K562 (cell line): ENCODE results near the gene TICAM1. TPM values are rescaled to one million over a fixed set of nuclear protein-coding genes. Genes with fewer than 3 reads are reported as not detected.

Source experiments
- ATAC-seq: fragments of 200-7000 bp; cut with Tn5 transposase; 3 replicates; pipeline ENCODE4 v1.9.1; 2020; ENCODE audit warnings: moderate library complexity
- BruUV-seq: library from RNA; stranded (reverse); fragments of 400-500 nt; replicated peaks from 2 replicates; lab custom pipeline; 2021; lab: Mats Ljungman, UMichigan
- CTCF ChIA-PET: fragments of 300-600 bp; formaldehyde crosslinking; extraction: SDS; loops from one replicate; lab custom pipeline; 2021; ENCODE audit warnings: low intra/inter-chr PET ratio; lab: Yijun Ruan, JAX
- POLR2A ChIA-PET: fragments of 300-600, 350-650 bp; sonication (Branson Sonifier 250); formaldehyde crosslinking; extraction: SDS; loops from one replicate; lab custom pipeline; 2021; ENCODE audit warnings: antibody characterized with exemption, inconsistent platforms; lab: Yijun Ruan, JAX
- DNase-seq, 4 experiments: peaks; one replicate each; pipeline versions ENCODE4 v3.0.0 to v3.0.0-alpha.2; 2011 to 2018; ENCODE audit warnings: low spot score in 3 of 4, mixed read lengths in 3 of 4; ENCODE audit errors: extremely low read depth in 1 of 4
- FAIRE-seq: peaks from 2 replicates; lab custom pipeline; 2011; peaks lifted over from hg19 to GRCh38; lab: Jason Lieb, UNC
- H2AFZ ChIP-seq: 2 replicates; pipeline ENCODE4 v1.6.0; 2011; ENCODE audit warnings: low read depth, low read length, control low read depth, inconsistent platforms
- H3K27ac ChIP-seq: fragments of 200-600 bp; 3 replicates; pipeline ENCODE4 v1.8.0; 2011; ENCODE audit warnings: low read depth, mild to moderate bottlenecking, control low read depth, inconsistent platforms, low read length, moderate library complexity, mixed read lengths; ENCODE audit errors: extremely low read depth
- H3K27me3 ChIP-seq, 2 experiments: fragments of 300-600 bp in 1 of 2; 2 replicates in 1 of 2; 3 replicates in 1 of 2; pipeline versions ENCODE4 v1.6.0 to v1.8.0; 2011; ENCODE audit warnings: inconsistent platforms in 2 of 2, low read length in 2 of 2, mild to moderate bottlenecking in 1 of 2, mixed read lengths in 1 of 2, moderate library complexity in 1 of 2; ENCODE audit not compliant: control insufficient read depth in 2 of 2, insufficient read depth in 2 of 2
- H3K36me3 ChIP-seq: fragments of 300-600 bp; 3 replicates; pipeline ENCODE4 v1.8.0; 2011; ENCODE audit warnings: mild to moderate bottlenecking, low read length, inconsistent platforms; ENCODE audit not compliant: control insufficient read depth, insufficient read depth
- H3K4me1 ChIP-seq, 2 experiments: fragments of 200-600 bp in 1 of 2; replicated peaks in 1 of 2; 2 replicates in 1 of 2; 3 replicates in 1 of 2; pipeline versions ENCODE4 v1.5.1 to v1.8.0; 2011; ENCODE audit warnings: inconsistent platforms in 2 of 2, low read length in 2 of 2, mild to moderate bottlenecking in 1 of 2, mixed read lengths in 1 of 2, moderate library complexity in 1 of 2; ENCODE audit not compliant: control insufficient read depth in 2 of 2, insufficient read depth in 2 of 2
- H3K4me2 ChIP-seq: 2 replicates; pipeline ENCODE4 v1.6.1; 2011; ENCODE audit warnings: low read length, control low read depth, inconsistent platforms, mixed read lengths; ENCODE audit not compliant: insufficient read depth
- H3K4me3 ChIP-seq: fragments of 200-600 bp; sonication (generic), shearing (Covaris generic); 2 replicates; pipeline ENCODE4 v1.5.1; 2016; ENCODE audit warnings: control low read depth, inconsistent platforms
- H3K79me2 ChIP-seq: fragments of 200-600 bp; 3 replicates; pipeline ENCODE4 v1.8.0; 2011; ENCODE audit warnings: low read length, inconsistent platforms; ENCODE audit not compliant: control insufficient read depth, insufficient read depth
- H3K9ac ChIP-seq, 2 experiments: 2 replicates each; pipeline versions ENCODE4 v1.6.0 to v1.6.1; 2011; ENCODE audit warnings: low read depth in 2 of 2, low read length in 2 of 2, control low read depth in 1 of 2, inconsistent platforms in 1 of 2, mild to moderate bottlenecking in 1 of 2, mixed read lengths in 1 of 2; ENCODE audit not compliant: insufficient read depth in 1 of 2
- H3K9me1 ChIP-seq: one replicate; pipeline ENCODE4 v1.6.0; 2011; ENCODE audit warnings: inconsistent platforms, mild to moderate bottlenecking, low read length, moderate library complexity; ENCODE audit not compliant: control insufficient read depth, insufficient read depth
- H3K9me3 ChIP-seq: replicated peaks from 2 replicates; pipeline ENCODE4 v1.5.1; 2011; ENCODE audit warnings: low read depth, low read length, inconsistent platforms; ENCODE audit not compliant: control insufficient read depth, insufficient read depth
- H4K20me1 ChIP-seq: replicated peaks from 2 replicates; pipeline ENCODE4 v1.6.1; 2011; ENCODE audit warnings: low read length, inconsistent platforms, mixed read lengths; ENCODE audit not compliant: control insufficient read depth, insufficient read depth
- BCOR ChIP-seq: fragments of 450-650 bp; IDR thresholded peaks from 2 replicates; pipeline ENCODE4 v1.6.1; 2016
- PTBP1 ChIP-seq: fragments of 200-400 bp; formaldehyde crosslinking; IDR thresholded peaks from 2 replicates; pipeline ENCODE4 v1.6.1; 2017; ENCODE audit warnings: low read depth, low read length
- RBM25 ChIP-seq: fragments of 200-400 bp; formaldehyde crosslinking; IDR thresholded peaks from 2 replicates; pipeline ENCODE4 v1.6.1; 2018; ENCODE audit warnings: low read length, low read depth, moderate library complexity; ENCODE audit not compliant: severe bottlenecking
- SMARCA5 ChIP-seq: fragments of 450-650 bp; IDR thresholded peaks from 2 replicates; pipeline ENCODE4 v1.6.1; 2016
- STAG1 ChIP-seq: sonication (generic); formaldehyde crosslinking; IDR thresholded peaks from 2 replicates; pipeline ENCODE4 v1.5.0; 2020; ENCODE audit warnings: missing genetic modification reagents, borderline replicate concordance
- SUPT5H ChIP-seq: fragments of 450-650 bp; IDR thresholded peaks from 2 replicates; pipeline ENCODE4 v1.6.1; 2016
- ZFP36 ChIP-seq: fragments of 150-350 bp; IDR thresholded peaks from 2 replicates; pipeline ENCODE4 v1.6.1; 2018; ENCODE audit warnings: low read length, low read depth; ENCODE audit not compliant: partially characterized antibody
- ZNF436 ChIP-seq: fragments of 250-450, 450-650 bp; sonication (Bioruptor Pico); formaldehyde crosslinking; IDR thresholded peaks from 2 replicates; pipeline ENCODE4 v1.7.0; 2020; ENCODE audit warnings: mild to moderate bottlenecking
- WGBS: fragments of 100-300 bp; shearing (Covaris generic); methylation state at CpG from one replicate; pipeline ENCODE4 v1.1.6; 2016; ENCODE audit warnings: low coverage, mixed read lengths; ENCODE audit not compliant: insufficient coverage; ENCODE audit errors: missing lambda C conversion rate; 5-methylcytosine and 5-hydroxymethylcytosine counted together
- in situ Hi-C: fragments of 300-500 bp; cut with MboI; formaldehyde crosslinking; loops from 4 replicates; pipeline ENCODE4 v1.15.0; 2018; ENCODE audit warnings: inconsistent platforms, mixed read lengths
- intact Hi-C: fragments of 100-400 bp; cut with micrococcal nuclease; formaldehyde crosslinking; loops from 2 replicates; pipeline ENCODE4 v1.14.2; 2022
- polyA plus RNA-seq, 8 experiments: library from polyadenylated mRNA; depleted of rRNA in 4 of 8; stranded (reverse) in 5 of 8; unstranded in 3 of 8; fragments of >200 nt; fragmentation: Nextera tagmentation in 2 of 8; fragmentation: Illumina TruSeq in 1 of 8; extraction: Ambion mirVana in 2 of 8; extraction: Trizol in 1 of 8; gene quantifications; 2 replicates each; pipeline versions ENCODE4 v1.2.1 to v1.2.3, GENCODE V29; 2011 to 2014; ENCODE audit warnings: inconsistent platforms in 1 of 8, missing spikeins in 1 of 8
- total RNA-seq, 7 experiments: library from RNA; depleted of rRNA in 6 of 7; stranded (reverse); fragments of >200 nt in 6 of 7; fragmentation: Illumina TruSeq in 2 of 7; extraction: Trizol in 2 of 7; gene quantifications; 2 replicates each; pipeline versions ENCODE4 v1.2.1 to v1.2.3, GENCODE V29; 2011 to 2021; ENCODE audit warnings: low replicate concordance in 1 of 7

Gene TICAM1
- total and polyA plus RNA-seq, 9 of the 15 experiments (the other 6 are each of a cell fraction or from before 2014, with no cell fraction given) = 0.07 to 11.6 (median 1.5) TPM

DNA sequence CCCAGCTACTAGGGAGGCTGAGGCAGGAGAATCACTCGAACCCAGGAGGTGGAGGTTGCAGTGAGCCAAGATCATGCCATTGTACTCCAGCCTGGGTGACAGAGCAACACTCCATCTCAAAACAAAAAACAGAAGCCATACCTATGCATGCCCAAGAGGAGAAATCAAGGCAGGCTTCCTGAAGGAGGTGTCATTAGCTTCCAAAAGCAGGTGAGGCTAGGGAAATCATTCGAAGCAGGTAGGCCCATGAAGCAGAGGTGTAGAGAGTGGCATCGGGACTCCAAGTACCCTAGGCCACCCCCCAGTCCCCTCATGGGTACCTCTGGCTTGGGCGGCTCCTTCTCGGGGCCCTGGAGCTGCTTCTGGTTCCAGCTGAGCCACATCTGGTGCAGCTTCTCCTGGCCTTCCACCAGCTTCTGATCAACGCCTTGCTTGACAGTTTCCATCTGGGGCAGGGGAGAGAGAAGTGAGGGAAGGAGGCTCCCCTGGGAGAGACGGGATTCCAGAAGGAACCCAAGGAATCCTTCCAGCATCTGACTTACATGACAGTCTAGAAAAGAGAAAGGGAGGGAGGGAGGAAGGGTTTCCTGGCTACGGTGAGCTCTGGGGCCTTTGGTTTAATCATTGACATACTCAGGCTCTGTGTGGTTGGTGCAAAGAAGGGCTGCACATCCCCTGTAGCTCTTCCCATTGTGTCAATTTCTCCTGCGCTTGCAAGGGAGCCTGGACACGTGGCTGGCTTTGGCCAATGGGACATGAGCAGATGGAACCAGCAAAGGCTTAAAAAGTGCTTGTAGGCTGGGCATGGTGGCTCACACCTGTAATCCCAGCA is 13.1 kb upstream of the TICAM1 start:
- no peak overlapping the region for H2AFZ ChIP-seq
- H4K20me1 ChIP-seq = no peaks in the 10 kb centered on the region
- no peak overlapping the region for H3K4me2 ChIP-seq
- ChIA-PET POLR2A (interaction anchor here (0.6 to 0.9 kb wide), 3 partner anchors 52 to 684 kb away, joined by 3 to 5 read pairs (median 4); no protein-coding TSS in a partner anchor), CTCF (no interaction called here)
- H3K27ac ChIP-seq = no peak overlapping the region
- no peak overlapping the region for H3K4me3 ChIP-seq
- no peaks in the 10 kb centered on the region for H3K9me1 ChIP-seq
- ATAC-seq (no peak), FAIRE-seq (no peak), DNase-seq (peak in 1 of 4 experiments; percentile 6)
- BruUV-seq = no TSS peak
- H3K4me1 ChIP-seq = peaks cover 5 to 8% of the 10 kb centered on the region in 2 experiments; a peak in 4 of 5 replicates
- 69% methylated on average over 8 of the region's 10 CpGs for WGBS
- no peaks in the 10 kb centered on the region for H3K9me3 ChIP-seq
- in situ Hi-C loops (no loop called here), intact Hi-C loops (no loop called here)
- no peaks in the 10 kb centered on the region; the same call in 2 of the 3 replicates for H3K79me2 ChIP-seq
- H3K36me3 ChIP-seq = peaks cover 52% of the 10 kb centered on the region; the same call in 2 of the 3 replicates
- TF ChIP-seq ZNF436 (CRISPR knock-in tag) (peak; percentile 62; the same call in 1 of the 2 replicates), STAG1 (no peak), SUPT5H (no peak), BCOR (peak; percentile 83), SMARCA5 (peak; percentile 64; the same call in 1 of the 2 replicates), RBM25 (peak; percentile 85), PTBP1 (0 out of 2 replicates have a peak, but pooled peaks have one; percentile 54), ZFP36 (peak; percentile 96)
- H3K27me3 ChIP-seq = no peaks in the 10 kb centered on the region
- H3K9ac ChIP-seq = no peak overlapping the region
